HG02870 (cell line): Measurements from ENCODE around the gene FXR1.
"Not testable (repeated sequence)": the region's sequence is repeated elsewhere in the genome, so short reads cannot be mapped to it uniquely, and the experiment has no call there.

Experiments used
- ATAC-seq: cut with Tn5 transposase; IDR thresholded peaks from one replicate; pipeline ENCODE4 v1.9.1; 2021; ENCODE audit warnings: mild to moderate bottlenecking, moderate library complexity; ENCODE audit not compliant: unreplicated experiment

Gene FXR1

DNA sequence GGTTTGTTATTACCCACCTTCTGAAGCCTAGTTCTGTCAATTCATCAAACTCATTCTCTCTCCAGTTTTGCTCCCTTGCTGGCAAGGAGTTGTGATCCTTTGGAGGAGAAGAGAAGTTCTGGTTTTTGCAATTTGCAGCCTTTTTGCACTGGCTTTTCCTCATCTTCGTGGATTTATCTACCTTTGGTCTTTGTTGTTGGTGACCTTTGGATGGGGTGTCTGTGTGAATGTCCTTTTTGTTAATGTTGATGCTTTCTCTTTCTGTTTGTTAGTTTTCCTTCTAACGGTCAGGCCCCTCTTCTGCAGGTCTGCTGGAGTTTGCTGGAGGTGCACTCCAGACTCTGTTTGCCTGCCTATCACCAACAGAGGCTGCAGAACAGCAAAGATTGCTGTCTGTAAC, 91.0 kb downstream of the FXR1 start:
- ATAC-seq = not testable (repeated sequence)

- no peak for ATAC-seq
Measured at GRCh38 chr3:181006541-181006940, 94.1 kb downstream of the FXR1 start.

GRCh38 chr3:181007262-181007661, 94.8 kb downstream of the FXR1 start:
- ATAC-seq = no peak

- ATAC-seq = no peak
Measured at GRCh38 chr3:181008796-181009195, 96.3 kb downstream of the FXR1 start.

- no peak for ATAC-seq
Measured at GRCh38 chr3:181009225-181009624, 96.8 kb downstream of the FXR1 start.

- no peak for ATAC-seq
Measured at GRCh38 chr3:181017690-181018089, 105.2 kb downstream of the FXR1 start.

GRCh38 chr3:181025204-181025603, 112.7 kb downstream of the FXR1 start:
- ATAC-seq = no peak

DNA sequence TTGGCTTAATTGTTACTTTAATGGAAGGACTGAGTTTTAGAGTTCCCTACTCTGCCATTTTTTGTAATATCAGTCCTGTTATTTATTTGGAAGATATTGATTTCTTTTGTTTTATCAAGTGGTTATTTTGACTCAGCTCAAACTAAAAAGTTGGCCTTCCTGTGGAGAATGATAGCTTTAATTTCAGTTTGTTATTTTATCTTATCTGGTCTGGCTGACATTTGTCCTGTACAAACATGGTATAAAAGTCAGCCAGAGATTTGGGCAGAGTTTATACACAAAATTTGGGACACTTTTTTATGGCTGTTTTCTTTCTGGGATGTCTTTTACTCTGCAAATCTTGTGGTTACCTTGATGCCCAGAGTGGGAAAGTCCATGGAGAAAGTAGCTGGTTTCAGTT, 118.5 kb downstream of the FXR1 start:
- ATAC-seq = no peak
